DOHH2 (cell line): ENCODE measurements around the gene PSTPIP1.

Source experiments
- H3F3A ChIP-seq: fragments of 200-600 bp; sonication (generic), shearing (Covaris generic); 2 replicates; pipeline ENCODE4 v1.6.0; 2016; ENCODE audit warnings: antibody characterized with exemption, mild to moderate bottlenecking; ENCODE audit not compliant: control insufficient read depth, insufficient read depth
- H3K27ac ChIP-seq: fragments of 200-600 bp; sonication (generic); 2 replicates; pipeline ENCODE4 v1.5.1; 2014; ENCODE audit warnings: low read depth, mild to moderate bottlenecking, low read length, moderate library complexity
- H3K27me3 ChIP-seq: fragments of 200-600 bp; sonication (generic); 2 replicates; pipeline ENCODE4 v1.6.1; 2014; ENCODE audit warnings: mild to moderate bottlenecking, low read length, mixed read lengths; ENCODE audit not compliant: control insufficient read depth
- H3K36me3 ChIP-seq: fragments of 200-600 bp; sonication (generic); 2 replicates; pipeline ENCODE4 v1.6.1; 2014; ENCODE audit warnings: mild to moderate bottlenecking, low read length, moderate library complexity, mixed read lengths; ENCODE audit not compliant: control insufficient read depth
- H3K4me1 ChIP-seq: fragments of 200-600 bp; sonication (generic); 2 replicates; pipeline ENCODE4 v1.6.1; 2014; ENCODE audit warnings: mild to moderate bottlenecking, low read length, mixed read lengths; ENCODE audit not compliant: control insufficient read depth
- H3K4me2 ChIP-seq: fragments of 200-600 bp; sonication (generic); 2 replicates; pipeline ENCODE4 v1.6.0; 2014; ENCODE audit warnings: mild to moderate bottlenecking, low read length, moderate library complexity
- H3K4me3 ChIP-seq: fragments of 200-600 bp; sonication (generic); 2 replicates; pipeline ENCODE4 v1.5.1; 2014; ENCODE audit warnings: mild to moderate bottlenecking, low read length, mixed read lengths
- H3K79me2 ChIP-seq: fragments of 200-600 bp; sonication (generic); 2 replicates; pipeline ENCODE4 v1.6.1; 2014; ENCODE audit warnings: mild to moderate bottlenecking, low read length, mixed read lengths; ENCODE audit not compliant: control insufficient read depth
- H3K9me2 ChIP-seq: fragments of 200-600 bp; sonication (generic); replicated peaks from 2 replicates; pipeline ENCODE4 v1.6.1; 2014; ENCODE audit warnings: mild to moderate bottlenecking, low read length, mixed read lengths; ENCODE audit not compliant: control insufficient read depth
- H3K9me3 ChIP-seq: fragments of 200-600 bp; sonication (generic); 2 replicates; pipeline ENCODE4 v1.6.1; 2014; ENCODE audit warnings: antibody characterized with exemption, low read length, mixed read lengths; ENCODE audit not compliant: control insufficient read depth, insufficient read depth
- H4K20me1 ChIP-seq: fragments of 200-600 bp; sonication (generic); 2 replicates; pipeline ENCODE4 v1.6.0; 2014; ENCODE audit warnings: low read depth, mild to moderate bottlenecking, antibody characterized with exemption, low read length, moderate library complexity; ENCODE audit not compliant: control insufficient read depth, insufficient read depth
- CTCF ChIP-seq: fragments of 200-600 bp; sonication (generic); IDR thresholded peaks from one replicate; pipeline ENCODE4 v1.5.1; 2014; ENCODE audit warnings: antibody characterized with exemption, mild to moderate bottlenecking, low read depth, low read length; ENCODE audit not compliant: poor library complexity, severe bottlenecking
- EZH2phosphoT487 ChIP-seq: fragments of 200-600 bp; sonication (generic); IDR thresholded peaks from 2 replicates; pipeline ENCODE4 v1.6.1; 2017; ENCODE audit warnings: borderline replicate concordance, mild to moderate bottlenecking, antibody characterized with exemption, low read length, moderate library complexity, mixed read lengths

Gene PSTPIP1

GRCh38 chr15:77012117-77012712, 17.3 kb downstream of the PSTPIP1 start:
- Histone ChIP-seq H3K27ac (no peak overlapping the region), H3F3A (no peaks in the 10 kb centered on the region), H3K4me1 (peaks cover 5% of the 10 kb centered on the region; the same call in 1 of the 2 replicates), H3K9me2 (no peaks in the 10 kb centered on the region), H4K20me1 (peaks cover 4% of the 10 kb centered on the region; the same call in 1 of the 2 replicates), H3K79me2 (no peaks in the 10 kb centered on the region), H3K4me2 (no peak overlapping the region), H3K9me3 (no peaks in the 10 kb centered on the region), H3K4me3 (no peak overlapping the region), H3K36me3 (no peaks in the 10 kb centered on the region), H3K27me3 (no peaks in the 10 kb centered on the region)
- TF ChIP-seq EZH2phosphoT487 = no peak

DNA sequence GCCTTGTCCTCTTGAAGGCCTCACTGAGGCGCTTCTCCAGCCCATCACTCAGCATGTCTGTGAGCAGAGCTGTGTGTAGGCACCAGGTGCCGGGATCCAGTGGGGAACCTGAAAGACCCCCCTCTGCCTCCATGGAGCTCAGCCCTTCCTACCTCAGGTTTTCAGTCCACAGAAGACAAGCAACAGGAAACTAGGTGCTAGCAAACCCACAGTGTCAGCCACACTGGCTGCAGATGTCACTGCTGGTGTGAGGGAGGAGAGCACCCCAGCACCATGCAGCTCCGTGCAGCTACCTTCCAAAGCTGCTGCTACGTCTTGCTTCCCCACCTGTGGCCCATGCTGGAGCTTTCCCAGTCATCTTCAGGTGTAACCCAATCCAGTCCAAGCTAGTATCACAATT, 17.9 kb downstream of the PSTPIP1 start:
- H3F3A ChIP-seq = no peaks in the 10 kb centered on the region
- no peaks in the 10 kb centered on the region for H3K27me3 ChIP-seq
- H3K27ac ChIP-seq = no peak overlapping the region
- H4K20me1 ChIP-seq = peaks cover 4% of the 10 kb centered on the region; the same call in 1 of the 2 replicates
- no peak overlapping the region for H3K4me3 ChIP-seq
- H3K9me2 ChIP-seq = no peaks in the 10 kb centered on the region
- no peaks in the 10 kb centered on the region for H3K79me2 ChIP-seq
- TF ChIP-seq EZH2phosphoT487 (no peak), CTCF (no peak)
- no peaks in the 10 kb centered on the region for H3K9me3 ChIP-seq
- H3K36me3 ChIP-seq = no peaks in the 10 kb centered on the region
- H3K4me1 ChIP-seq = peaks cover 5% of the 10 kb centered on the region; the same call in 1 of the 2 replicates
- no peak overlapping the region for H3K4me2 ChIP-seq

DNA sequence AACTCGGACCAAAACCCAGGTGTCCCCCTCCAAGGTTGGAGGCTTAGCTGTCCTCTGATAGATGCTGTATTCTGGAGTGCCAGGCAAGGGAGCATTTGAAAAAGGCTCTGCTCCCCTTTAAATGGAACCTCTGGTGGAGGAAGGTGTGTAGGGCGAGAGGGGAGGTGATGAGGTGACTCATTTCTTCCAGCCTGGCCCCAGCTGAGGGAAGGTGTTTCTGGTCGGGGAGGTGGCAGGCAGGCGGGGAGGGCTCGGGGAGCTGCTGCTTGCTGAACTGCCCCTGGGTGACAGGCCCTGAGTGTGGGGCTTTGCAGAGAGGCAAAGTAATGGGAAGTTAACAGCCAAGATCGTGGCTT, 18.8 kb downstream of the PSTPIP1 start:
- Histone ChIP-seq H3K79me2 (no peaks in the 10 kb centered on the region), H3K4me2 (no peak overlapping the region), H3K27ac (no peak overlapping the region), H3K36me3 (no peaks in the 10 kb centered on the region), H3K4me3 (no peak overlapping the region), H3K9me3 (no peaks in the 10 kb centered on the region), H4K20me1 (peaks cover 4% of the 10 kb centered on the region; the same call in 1 of the 2 replicates), H3F3A (no peaks in the 10 kb centered on the region), H3K4me1 (peaks cover 5% of the 10 kb centered on the region; the same call in 1 of the 2 replicates), H3K9me2 (no peaks in the 10 kb centered on the region), H3K27me3 (no peaks in the 10 kb centered on the region)
- TF ChIP-seq CTCF (no peak), EZH2phosphoT487 (no peak)

- Histone ChIP-seq H3K4me2 (no peak overlapping the region), H3K79me2 (no peaks in the 10 kb centered on the region), H3F3A (no peaks in the 10 kb centered on the region), H3K9me3 (no peaks in the 10 kb centered on the region), H3K27ac (no peak overlapping the region), H3K4me3 (no peak overlapping the region), H3K4me1 (peaks cover 5% of the 10 kb centered on the region; the same call in 1 of the 2 replicates), H3K36me3 (no peaks in the 10 kb centered on the region), H3K27me3 (no peaks in the 10 kb centered on the region), H4K20me1 (peaks cover 4% of the 10 kb centered on the region; the same call in 1 of the 2 replicates), H3K9me2 (no peaks in the 10 kb centered on the region)
- TF ChIP-seq EZH2phosphoT487 (no peak), CTCF (no peak)
Measured at GRCh38 chr15:77014132-77015081, 19.5 kb downstream of the PSTPIP1 start.
